ENCODE measurements around the gene DOCK4.

DNA sequence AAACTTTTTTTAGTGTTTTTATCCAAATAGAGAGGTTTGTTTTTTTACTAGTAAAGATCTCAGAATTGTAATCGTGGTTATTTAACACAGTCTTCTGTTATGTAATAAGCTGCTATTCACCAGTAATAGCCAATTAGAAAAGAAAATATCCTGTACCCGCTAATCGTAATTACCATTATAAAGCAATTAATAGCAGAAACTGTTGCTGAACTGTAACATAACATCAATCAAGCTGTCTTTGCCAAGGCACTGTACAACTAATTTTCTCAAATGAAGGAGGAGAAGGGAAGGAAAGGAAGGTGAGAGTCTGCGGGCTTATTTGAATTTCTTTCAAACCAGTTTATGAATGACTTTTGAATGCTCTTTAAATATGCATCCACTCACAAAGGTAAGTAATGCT is 9.6 kb upstream of the DOCK4 start:
- TF ChIP-seq POLR2AphosphoS5 (IDR thresholded peaks at IDR 0.05) = no peak
- TF ChIP-seq, protein P1, sequence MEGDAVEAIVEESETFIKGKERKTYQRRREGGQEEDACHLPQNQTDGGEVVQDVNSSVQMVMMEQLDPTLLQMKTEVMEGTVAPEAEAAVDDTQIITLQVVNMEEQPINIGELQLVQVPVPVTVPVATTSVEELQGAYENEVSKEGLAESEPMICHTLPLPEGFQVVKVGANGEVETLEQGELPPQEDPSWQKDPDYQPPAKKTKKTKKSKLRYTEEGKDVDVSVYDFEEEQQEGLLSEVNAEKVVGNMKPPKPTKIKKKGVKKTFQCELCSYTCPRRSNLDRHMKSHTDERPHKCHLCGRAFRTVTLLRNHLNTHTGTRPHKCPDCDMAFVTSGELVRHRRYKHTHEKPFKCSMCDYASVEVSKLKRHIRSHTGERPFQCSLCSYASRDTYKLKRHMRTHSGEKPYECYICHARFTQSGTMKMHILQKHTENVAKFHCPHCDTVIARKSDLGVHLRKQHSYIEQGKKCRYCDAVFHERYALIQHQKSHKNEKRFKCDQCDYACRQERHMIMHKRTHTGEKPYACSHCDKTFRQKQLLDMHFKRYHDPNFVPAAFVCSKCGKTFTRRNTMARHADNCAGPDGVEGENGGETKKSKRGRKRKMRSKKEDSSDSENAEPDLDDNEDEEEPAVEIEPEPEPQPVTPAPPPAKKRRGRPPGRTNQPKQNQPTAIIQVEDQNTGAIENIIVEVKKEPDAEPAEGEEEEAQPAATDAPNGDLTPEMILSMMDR (IDR thresholded peaks at IDR 0.05) = no peak
